Ishikawa (cell line): ENCODE data around the gene BPIFA1.

Experiments used
- EP300 ChIP-seq: IDR thresholded peaks from 2 replicates; pipeline ENCODE4 v1.6.1; 2012; ENCODE audit warnings: borderline replicate concordance
- FOXM1 ChIP-seq: IDR thresholded peaks from 2 replicates; pipeline ENCODE4 v1.6.1; 2012; ENCODE audit warnings: low read depth, borderline replicate concordance
- NFIC ChIP-seq: IDR thresholded peaks from 2 replicates; pipeline ENCODE4 v1.6.1; 2012
- RAD21 ChIP-seq: IDR thresholded peaks from 2 replicates; pipeline ENCODE4 v1.6.1; 2012; ENCODE audit warnings: low read depth
- TEAD4 ChIP-seq: IDR thresholded peaks from 2 replicates; pipeline ENCODE4 v1.6.1; 2012
- USF1 ChIP-seq: IDR thresholded peaks from 2 replicates; pipeline ENCODE4 v1.6.1; 2012
- TF ChIP-seq, protein P1 (sequence below): IDR thresholded peaks from 2 replicates; pipeline ENCODE4 v1.6.1; 2012

DNA sequence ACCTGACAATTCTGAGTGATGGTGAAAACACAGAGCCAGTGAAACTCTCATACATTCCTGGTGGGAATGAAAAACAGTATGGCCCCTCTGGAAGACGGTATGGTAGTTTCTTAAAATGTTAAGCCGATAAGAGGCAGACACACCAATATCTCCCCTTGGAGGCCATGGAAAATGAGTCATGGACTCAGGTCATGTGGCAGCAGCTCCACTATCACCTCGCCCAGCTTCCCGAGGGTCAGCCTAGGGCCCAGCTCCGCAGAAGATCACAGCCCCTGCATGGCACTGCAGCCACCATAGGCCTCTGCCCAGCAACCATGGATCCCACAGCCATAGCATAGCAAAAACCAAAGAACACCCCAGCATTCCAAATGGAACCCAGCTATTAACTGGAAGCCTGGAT is 21.4 kb downstream of the BPIFA1 start:
- TF ChIP-seq EP300: no peak
- TF ChIP-seq TEAD4: no peak
- TF ChIP-seq NFIC: no peak
- no peak for TF ChIP-seq USF1
- TF ChIP-seq, protein P1, sequence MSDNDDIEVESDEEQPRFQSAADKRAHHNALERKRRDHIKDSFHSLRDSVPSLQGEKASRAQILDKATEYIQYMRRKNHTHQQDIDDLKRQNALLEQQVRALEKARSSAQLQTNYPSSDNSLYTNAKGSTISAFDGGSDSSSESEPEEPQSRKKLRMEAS: no peak
- TF ChIP-seq RAD21: no peak
- no peak for TF ChIP-seq FOXM1
